Stomach (tissue), 9 donors: ENCODE data around the gene COL16A1. TPM values are rescaled to one million over a fixed set of nuclear protein-coding genes. Genes with fewer than 3 reads are reported as not detected.

Experiments used
- DNase-seq, 2 donors: peaks; one replicate each; pipeline versions ENCODE4 v3.0.0 to v3.0.0-alpha.2; 2013 to 2019
- H3K27ac ChIP-seq, 5 donors: fragments of 200-600 bp in 4 of 5; sonication (generic) in 4 of 5; one replicate each; pipeline ENCODE4 v1.5.1; 2013 to 2019; ENCODE audit warnings: mild to moderate bottlenecking in 1 of 5, moderate library complexity in 1 of 5
- H3K27me3 ChIP-seq, 3 donors: fragments of 200-600 bp; sonication (generic); one replicate each; pipeline ENCODE4 v1.5.1; 2017 to 2019; ENCODE audit warnings: mixed run types in 1 of 3
- H3K36me3 ChIP-seq, 4 donors: fragments of 200-600 bp; sonication (generic); 1 replicate in 3 of 4; 2 replicates in 1 of 4; pipeline ENCODE4 v1.5.1; 2016 to 2019
- H3K4me1 ChIP-seq, 4 donors: fragments of 200-600 bp; sonication (generic); one replicate each; pipeline ENCODE4 v1.5.1; 2016 to 2019
- H3K4me3 ChIP-seq, 4 donors: fragments of 200-600 bp; sonication (generic) in 3 of 4; one replicate each; pipeline ENCODE4 v1.5.1; 2016 to 2019; ENCODE audit warnings: mild to moderate bottlenecking in 1 of 4
- H3K9me3 ChIP-seq, 4 donors: fragments of 200-600 bp; sonication (generic); one replicate each; pipeline ENCODE4 v1.5.1; 2016 to 2019
- EP300 ChIP-seq: sonication (generic); formaldehyde crosslinking; IDR thresholded peaks from one replicate; pipeline ENCODE4 v1.6.1; 2017; ENCODE audit warnings: antibody characterized with exemption
- POLR2A ChIP-seq, 4 donors: fragments of 450-650 bp; IDR thresholded peaks; one replicate each; pipeline ENCODE4 v1.6.1; 2016; ENCODE audit warnings: antibody characterized with exemption in 4 of 4, control low read depth in 2 of 4, mild to moderate bottlenecking in 1 of 4, moderate library complexity in 1 of 4
- POLR2AphosphoS5 ChIP-seq, 3 donors: sonication (generic); formaldehyde crosslinking; IDR thresholded peaks; one replicate each; pipeline ENCODE4 v1.6.1; 2016; ENCODE audit warnings: antibody characterized with exemption in 3 of 3
- WGBS, 5 donors: extraction: QIAGEN DNeasy Blood & Tissue Kit in 3 of 5; methylation state at CpG; one replicate each; pipeline versions ENCODE4 v1.1.5 to v1.1.7; 2013 to 2018; 5-methylcytosine and 5-hydroxymethylcytosine counted together
- intact Hi-C: fragments of 100-400 bp; cut with DNase I; formaldehyde crosslinking; loops from one replicate; pipeline ENCODE4 v1.15.1; 2023; ENCODE audit warnings: low total_unique reads
- polyA plus RNA-seq, 3 donors: library from polyadenylated mRNA; stranded (reverse); fragments of 200-250 nt; gene quantifications; one replicate each; pipeline ENCODE4 v1.2.3, GENCODE V29; 2013
- total RNA-seq, 5 donors: library from RNA; depleted of rRNA; stranded (reverse); fragments of >200 nt; gene quantifications; one replicate each; pipeline versions ENCODE4 v1.1.0 to v1.2.3, GENCODE V29; 2014 to 2016
- TF ChIP-seq, protein P1 (sequence below), 7 experiments: fragments of 450-650 bp in 4 of 7; fragments of 200-600 bp in 3 of 7; sonication (generic) in 3 of 7; IDR thresholded peaks; one replicate each; pipeline ENCODE4 v1.5.1; 2016 to 2019; ENCODE audit warnings: antibody characterized with exemption in 7 of 7, control low read depth in 2 of 7, mild to moderate bottlenecking in 1 of 7
- donor health status: healthy with polysubstance abuse.
- donor health status: Bipolar disorder and iron deficiency.
- donor health status: healthy.

The COL16A1 gene
- total and polyA plus RNA-seq, 8 donors, result 19.8 to 127 (median 74.1) TPM

DNA sequence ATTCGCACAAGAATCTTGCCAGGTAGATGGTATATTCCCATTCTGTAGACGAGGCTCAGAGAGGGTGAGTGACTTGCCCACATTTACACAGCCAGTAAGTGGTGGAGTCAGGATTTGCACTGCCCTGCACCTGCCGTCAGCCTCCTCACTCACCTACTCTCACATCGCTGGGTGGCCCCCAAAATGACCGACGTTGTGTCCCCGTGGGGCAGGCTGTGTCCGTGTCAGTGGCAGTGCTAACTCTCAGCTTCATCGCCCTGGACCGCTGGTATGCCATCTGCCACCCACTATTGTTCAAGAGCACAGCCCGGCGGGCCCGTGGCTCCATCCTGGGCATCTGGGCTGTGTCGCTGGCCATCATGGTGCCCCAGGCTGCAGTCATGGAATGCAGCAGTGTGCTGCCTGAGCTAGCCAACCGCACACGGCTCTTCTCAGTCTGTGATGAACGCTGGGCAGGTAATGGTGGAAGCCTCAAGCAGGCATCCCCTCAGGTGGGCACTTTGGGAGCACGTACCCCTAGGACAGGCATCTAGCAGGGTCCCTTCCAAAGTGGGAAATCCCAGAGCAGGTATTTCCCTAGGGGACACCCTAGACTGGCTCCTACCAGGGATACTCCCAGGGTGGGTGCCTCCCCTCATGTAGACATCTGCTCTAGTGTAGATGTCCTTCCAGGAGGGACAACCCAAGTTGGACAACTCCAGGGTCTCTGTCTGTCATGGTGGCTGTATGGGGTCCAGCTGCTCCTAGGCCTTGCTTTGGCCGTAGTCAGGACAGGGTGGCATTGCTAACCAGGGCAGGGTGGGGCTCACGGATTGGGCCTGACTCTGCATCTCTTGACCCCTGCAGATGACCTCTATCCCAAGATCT, 83.0 kb downstream of the COL16A1 start:
- H3K27me3 ChIP-seq, result peaks cover 0 to 41% (median 27%) of the 10 kb centered on the region in 3 donors
- H3K4me1 ChIP-seq, result peaks cover 11 to 19% (median 14%) of the 10 kb centered on the region in 4 donors
- H3K36me3 ChIP-seq, result peaks cover 0 to 5% (median 0%) of the 10 kb centered on the region in 4 donors
- no peaks in the 10 kb centered on the region for H3K9me3 ChIP-seq
- intact Hi-C loops, result no loop called here
- H3K27ac ChIP-seq, result no peak overlapping the region
- no peak for TF ChIP-seq EP300
- no peak overlapping the region for H3K4me3 ChIP-seq
- DNase-seq, result no peak
- WGBS, 5 donors, result 91 to 95% (median 94%) methylated on average over 19 to 20 of the region's 20 CpGs

DNA sequence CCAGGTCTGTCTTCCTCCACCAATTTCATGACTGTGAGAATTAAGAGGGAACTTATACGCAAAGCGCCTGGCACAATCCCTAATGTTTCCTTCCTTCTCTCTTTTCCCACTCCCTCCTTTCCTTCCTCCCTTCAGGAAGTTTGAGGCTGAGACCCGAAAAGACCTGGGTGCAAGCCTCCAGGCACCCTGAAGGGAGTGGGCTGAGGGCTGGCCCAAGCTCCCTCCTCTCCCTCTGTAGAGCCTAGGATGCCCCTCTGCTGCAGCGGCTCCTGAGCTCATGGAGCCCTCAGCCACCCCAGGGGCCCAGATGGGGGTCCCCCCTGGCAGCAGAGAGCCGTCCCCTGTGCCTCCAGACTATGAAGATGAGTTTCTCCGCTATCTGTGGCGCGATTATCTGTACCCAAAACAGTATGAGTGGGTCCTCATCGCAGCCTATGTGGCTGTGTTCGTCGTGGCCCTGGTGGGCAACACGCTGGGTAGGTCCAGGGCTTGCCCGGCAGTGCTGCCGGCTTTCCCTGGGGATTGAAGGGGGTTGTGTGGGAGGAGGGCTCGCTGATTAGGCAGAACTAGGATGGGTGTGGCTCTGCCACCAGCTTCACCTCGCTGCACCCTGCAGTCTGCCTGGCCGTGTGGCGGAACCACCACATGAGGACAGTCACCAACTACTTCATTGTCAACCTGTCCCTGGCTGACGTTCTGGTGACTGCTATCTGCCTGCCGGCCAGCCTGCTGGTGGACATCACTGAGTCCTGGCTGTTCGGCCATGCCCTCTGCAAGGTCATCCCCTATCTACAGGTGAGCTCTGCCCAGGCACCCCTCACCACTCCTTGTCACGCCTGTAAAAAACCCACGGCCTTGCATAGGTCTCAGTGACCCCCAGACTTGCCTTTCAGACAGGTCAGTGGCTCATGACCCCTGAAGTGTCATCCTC, 84.6 kb downstream of the COL16A1 start:
- Histone ChIP-seq H3K27me3 (peaks cover 0 to 41% (median 27%) of the 10 kb centered on the region in 3 donors), H3K9me3 (no peaks in the 10 kb centered on the region), H3K4me3 (no peak overlapping the region), H3K4me1 (peaks cover 11 to 16% (median 13%) of the 10 kb centered on the region in 4 donors), H3K27ac (no peak overlapping the region), H3K36me3 (peaks cover 0 to 5% (median 0%) of the 10 kb centered on the region in 4 donors)
- DNase-seq, result no peak
- intact Hi-C loops, result no loop called here
- WGBS, 5 donors, result 57 to 80% (median 70%) methylated on average over 16 to 23 of the region's 23 CpGs
- TF ChIP-seq, protein P1, sequence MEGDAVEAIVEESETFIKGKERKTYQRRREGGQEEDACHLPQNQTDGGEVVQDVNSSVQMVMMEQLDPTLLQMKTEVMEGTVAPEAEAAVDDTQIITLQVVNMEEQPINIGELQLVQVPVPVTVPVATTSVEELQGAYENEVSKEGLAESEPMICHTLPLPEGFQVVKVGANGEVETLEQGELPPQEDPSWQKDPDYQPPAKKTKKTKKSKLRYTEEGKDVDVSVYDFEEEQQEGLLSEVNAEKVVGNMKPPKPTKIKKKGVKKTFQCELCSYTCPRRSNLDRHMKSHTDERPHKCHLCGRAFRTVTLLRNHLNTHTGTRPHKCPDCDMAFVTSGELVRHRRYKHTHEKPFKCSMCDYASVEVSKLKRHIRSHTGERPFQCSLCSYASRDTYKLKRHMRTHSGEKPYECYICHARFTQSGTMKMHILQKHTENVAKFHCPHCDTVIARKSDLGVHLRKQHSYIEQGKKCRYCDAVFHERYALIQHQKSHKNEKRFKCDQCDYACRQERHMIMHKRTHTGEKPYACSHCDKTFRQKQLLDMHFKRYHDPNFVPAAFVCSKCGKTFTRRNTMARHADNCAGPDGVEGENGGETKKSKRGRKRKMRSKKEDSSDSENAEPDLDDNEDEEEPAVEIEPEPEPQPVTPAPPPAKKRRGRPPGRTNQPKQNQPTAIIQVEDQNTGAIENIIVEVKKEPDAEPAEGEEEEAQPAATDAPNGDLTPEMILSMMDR (IDR thresholded peaks at IDR 0.05), result no peak
- TF ChIP-seq EP300 (no peak), POLR2A (IDR thresholded peaks at IDR 0.05) (no peak), POLR2AphosphoS5 (IDR thresholded peaks at IDR 0.05) (no peak)

DNA sequence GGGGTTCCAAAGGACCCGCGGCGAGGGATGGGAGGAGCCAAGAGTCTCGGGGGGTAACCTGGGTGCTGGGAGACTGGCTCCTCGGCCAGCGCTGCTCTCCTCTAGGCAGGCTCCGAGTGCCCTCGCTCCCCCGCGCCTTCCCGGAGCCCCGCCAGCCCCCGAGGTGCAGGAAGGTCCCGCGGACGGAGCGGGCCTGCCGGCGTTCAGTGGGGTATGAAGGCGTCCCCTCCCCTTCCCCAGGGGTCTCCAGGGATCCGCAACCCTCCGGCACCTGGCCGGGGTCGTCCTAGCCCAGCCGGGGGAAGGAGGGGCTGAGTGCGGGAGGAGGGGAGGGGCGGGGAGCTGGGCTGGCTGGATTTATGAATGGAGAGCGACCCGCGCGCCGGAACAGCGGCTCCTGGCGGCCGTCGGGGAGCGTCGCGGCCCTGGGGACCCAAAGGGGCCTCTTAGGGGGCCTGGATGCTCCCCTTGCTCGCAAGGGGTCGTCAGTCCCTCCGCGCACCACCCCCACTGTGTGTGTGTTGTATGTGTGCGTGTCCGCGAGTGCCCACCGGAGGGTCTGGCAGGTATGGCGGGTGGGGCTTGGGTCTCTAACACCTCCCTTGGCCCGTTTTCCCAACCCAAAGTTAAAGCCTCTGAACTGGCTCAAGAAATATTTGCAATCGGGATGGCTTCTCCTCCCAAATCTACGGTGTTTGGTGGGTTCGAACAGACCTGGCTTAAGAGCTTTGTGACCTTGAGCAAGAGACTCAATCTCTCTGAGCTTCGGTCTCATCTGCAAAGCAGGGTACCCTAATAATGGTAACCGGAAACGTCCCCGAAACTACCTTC, 85.7 kb downstream of the COL16A1 start:
- WGBS, 5 donors, result 11 to 34% (median 12%) methylated on average over 16 to 56 of the region's 56 CpGs
- intact Hi-C loops, result no loop called here
- H3K27me3 ChIP-seq, result peaks cover 0 to 41% (median 27%) of the 10 kb centered on the region in 3 donors
- peaks cover 11 to 16% (median 13%) of the 10 kb centered on the region in 4 donors for H3K4me1 ChIP-seq
- H3K4me3 ChIP-seq, result peak overlapping the region; percentile 47 to 60 (median 53)
- H3K9me3 ChIP-seq, result no peaks in the 10 kb centered on the region
- DNase-seq, result peak; percentile 52 to 88
- no peaks in the 10 kb centered on the region for H3K36me3 ChIP-seq
- TF ChIP-seq, protein P1 (IDR thresholded peaks at IDR 0.05), result peak in 5 of 7 experiments; percentile 46 to 84 (median 75)
- no peak for TF ChIP-seq POLR2AphosphoS5 (IDR thresholded peaks at IDR 0.05)
- H3K27ac ChIP-seq, result no peak overlapping the region

DNA sequence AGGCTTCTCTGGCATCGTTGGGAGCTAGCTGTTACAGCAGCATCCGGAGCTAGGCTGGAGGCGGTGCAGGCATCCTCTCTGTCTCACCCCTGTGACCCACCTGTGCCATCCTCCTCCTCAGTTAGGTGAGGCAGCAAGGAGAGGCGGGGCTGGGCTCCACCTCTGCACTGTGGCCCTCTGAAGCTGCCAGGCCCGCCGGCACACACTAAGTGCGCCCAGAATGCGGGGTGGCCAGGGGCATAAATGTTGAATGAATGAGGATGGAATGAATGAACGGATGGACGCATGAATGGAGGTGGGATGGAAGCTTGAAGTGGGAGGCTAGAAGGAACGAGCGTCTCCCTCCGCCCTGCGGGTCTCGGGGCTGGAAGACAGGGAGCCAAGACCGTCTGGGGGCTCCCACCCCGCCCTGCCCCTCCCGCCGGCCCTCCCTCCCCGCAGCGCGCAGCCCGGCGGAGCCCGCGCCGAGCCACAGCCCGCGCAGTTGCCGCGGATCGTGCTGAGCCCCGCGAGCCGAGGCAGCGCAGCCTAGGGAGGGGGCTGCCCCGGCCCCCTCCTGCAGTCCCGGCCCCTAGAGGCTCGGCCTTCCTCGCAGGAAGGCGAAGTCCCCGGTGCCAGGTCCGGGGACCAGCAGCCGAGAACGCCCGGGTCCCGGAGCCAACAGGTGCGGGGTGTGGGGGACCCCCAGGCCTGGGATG, 86.5 kb downstream of the COL16A1 start, which contains the start of gene HCRTR1:
Gene HCRTR1, plus strand, starts transcription at position 472 of the 698 bp plus-strand sequence. CDS start 1,504 bp downstream, outside the sequence.
- TF ChIP-seq POLR2AphosphoS5 (IDR thresholded peaks at IDR 0.05), result no peak
- no peak for TF ChIP-seq POLR2A (IDR thresholded peaks at IDR 0.05)
- TF ChIP-seq EP300, result no peak
- TF ChIP-seq, protein P1 (IDR thresholded peaks at IDR 0.05), result no peak
- peak within 1 kb of the TSS; percentile 47 to 60 (median 53) for H3K4me3 ChIP-seq
- intact Hi-C loops, result no loop called here
- H3K9me3 ChIP-seq, result no peaks in the 10 kb centered on the region
- no peak within 1 kb of the TSS for H3K27ac ChIP-seq
- H3K36me3 ChIP-seq, result no peaks in the 10 kb centered on the region
- peaks cover 0 to 41% (median 27%) of the 10 kb centered on the region in 3 donors for H3K27me3 ChIP-seq
- peaks cover 11 to 16% (median 13%) of the 10 kb centered on the region in 4 donors for H3K4me1 ChIP-seq
- DNase-seq, result no peak
- WGBS, 5 donors, result 8 to 23% (median 10%) methylated on average over 16 to 45 of the region's 48 CpGs
